Measurements from ENCODE around the gene GOLGA8A.
"Not testable (repeated sequence)": the region's sequence is repeated elsewhere in the genome, so short reads cannot be mapped to it uniquely, and the experiment has no call there.

Gene GOLGA8A

GRCh38 chr15:34403899-34404298, 33.7 kb downstream of the GOLGA8A start:
- DNase-seq, result not testable (repeated sequence)

DNA sequence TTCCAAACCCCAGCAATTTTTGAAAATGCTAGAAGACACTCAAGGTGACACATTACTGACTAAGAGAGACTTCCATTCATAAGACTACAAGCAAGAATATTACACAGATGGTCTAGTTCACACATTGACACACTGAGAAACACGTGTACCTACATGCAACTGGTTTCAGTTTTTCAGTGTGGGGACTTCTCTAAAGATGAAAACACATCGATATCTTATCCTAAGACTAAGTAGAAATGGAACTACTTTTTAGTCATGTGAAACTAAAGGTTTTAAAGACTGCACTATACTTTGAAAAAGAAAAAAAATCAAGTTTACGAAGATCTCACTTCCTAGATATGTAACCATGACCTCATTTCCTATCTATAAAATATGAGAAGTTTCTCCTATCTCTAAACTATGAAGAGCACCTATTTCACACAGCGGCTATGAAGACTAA, 34.4 kb downstream of the GOLGA8A start:
- DNase-seq, result not testable (repeated sequence)

GRCh38 chr15:34397637-34398259, 39.9 kb downstream of the GOLGA8A start:
- DNase-seq, result not testable (repeated sequence)

DNA sequence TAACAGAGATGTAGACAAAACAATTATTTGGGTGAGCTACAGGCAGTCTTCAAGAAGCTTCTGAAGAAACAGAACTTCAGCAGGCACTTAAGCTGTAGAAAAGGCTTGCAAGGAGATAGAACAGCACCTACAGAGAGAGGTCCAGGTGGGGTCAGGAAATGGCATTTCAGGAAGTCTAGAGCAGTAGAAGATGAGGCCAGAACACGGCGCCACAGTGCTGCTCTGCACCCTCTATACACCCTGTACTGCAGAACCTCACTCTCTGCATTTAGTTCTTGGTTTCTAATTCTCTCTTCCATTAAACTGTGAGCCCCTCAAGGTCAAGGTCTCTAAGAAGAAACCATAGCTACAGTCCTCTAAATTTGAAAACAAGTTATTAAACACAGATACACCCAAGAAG, 44.6 kb downstream of the GOLGA8A start:
- not testable (repeated sequence) for DNase-seq

- DNase-seq, result not testable (repeated sequence)
These were observed 48.0 kb downstream of the GOLGA8A start for GRCh38 chr15:34389594-34390086.

Measured in effector CD4-positive, alpha-beta T cell (primary cell).